ENCODE results near the gene CELF5. TPM values are rescaled to one million over a fixed set of nuclear protein-coding genes. Genes with fewer than 3 reads are reported as not detected.
A peak's percentile ranks its signal among the peaks of the same experiment; 100 is the strongest.

The CELF5 gene
- total RNA-seq, 4 donors from 2014 or later: not detected

DNA sequence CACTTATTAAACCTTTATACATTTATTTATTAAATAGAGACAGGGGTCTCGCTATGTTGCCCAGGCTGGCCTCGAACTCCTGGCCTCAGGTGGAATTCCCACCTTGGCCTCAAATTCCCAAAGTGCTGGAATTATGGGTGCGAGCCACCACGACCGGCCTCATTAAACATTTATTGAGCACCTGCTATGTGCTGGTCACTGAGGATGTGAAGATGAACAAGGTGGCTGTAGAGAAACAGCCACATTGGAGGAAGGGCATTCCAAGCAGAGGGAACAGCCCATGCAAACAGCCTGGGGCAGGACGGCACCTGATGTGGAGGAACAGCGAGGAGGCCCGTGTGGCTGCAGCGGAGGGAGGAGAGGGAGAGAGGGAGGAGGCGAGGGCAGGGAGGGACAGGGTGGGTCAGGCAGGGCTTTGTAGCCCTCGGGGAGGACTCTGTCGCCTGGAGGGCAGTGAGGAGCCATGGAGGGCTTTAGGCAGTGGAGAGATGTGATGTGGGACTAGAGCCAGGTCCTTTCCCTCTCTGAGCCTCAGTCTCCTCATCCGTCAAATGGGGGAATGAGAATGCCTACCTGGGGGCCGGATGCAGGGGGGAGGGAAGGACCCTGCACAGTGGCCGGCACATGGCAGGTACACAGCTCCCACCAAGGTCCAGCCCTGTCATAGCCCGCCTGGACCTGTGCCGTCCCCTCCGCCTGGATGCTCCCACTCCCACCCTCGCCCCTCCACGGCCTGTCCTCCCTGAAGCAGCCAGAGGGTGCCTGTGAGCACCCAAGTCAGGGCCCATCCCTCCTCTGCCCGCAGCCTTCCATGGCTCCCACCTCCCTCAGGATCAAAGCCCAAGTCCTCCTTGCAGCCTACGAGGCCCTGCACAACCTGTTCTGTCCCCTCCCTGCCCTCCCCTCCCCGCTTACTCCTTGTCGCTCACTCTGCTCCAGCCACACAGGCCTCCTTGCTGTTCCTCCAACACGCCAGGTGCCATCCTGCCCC lies 120.4 kb downstream of the CELF5 start:
- ATAC-seq (no peak), DNase-seq (no peak)
- Histone ChIP-seq H3K9me3 (no peaks in the 10 kb centered on the region), H3K27me3 (no peaks in the 10 kb centered on the region), H3K4me3 (no peak overlapping the region), H3K36me3 (no peaks in the 10 kb centered on the region), H3K27ac (peak overlapping the region; percentile 66 to 77 (median 72)), H3K4me1 (peaks cover 17 to 23% of the 10 kb centered on the region in 2 donors)
- intact Hi-C loops (cut with DNase I; ENCODE audit: low total_unique reads) (no loop called here), in situ Hi-C loops (cut with MboI; ENCODE audit: low sequenced_read_pairs in 4 of 4) (loop anchor here in 1 of 4 donors (5.0 kb wide), 1 partner anchor 87 kb away; no protein-coding TSS in a partner anchor)
- no peak for TF ChIP-seq POLR2A (IDR thresholded peaks at IDR 0.05)
- TF ChIP-seq, protein P1, sequence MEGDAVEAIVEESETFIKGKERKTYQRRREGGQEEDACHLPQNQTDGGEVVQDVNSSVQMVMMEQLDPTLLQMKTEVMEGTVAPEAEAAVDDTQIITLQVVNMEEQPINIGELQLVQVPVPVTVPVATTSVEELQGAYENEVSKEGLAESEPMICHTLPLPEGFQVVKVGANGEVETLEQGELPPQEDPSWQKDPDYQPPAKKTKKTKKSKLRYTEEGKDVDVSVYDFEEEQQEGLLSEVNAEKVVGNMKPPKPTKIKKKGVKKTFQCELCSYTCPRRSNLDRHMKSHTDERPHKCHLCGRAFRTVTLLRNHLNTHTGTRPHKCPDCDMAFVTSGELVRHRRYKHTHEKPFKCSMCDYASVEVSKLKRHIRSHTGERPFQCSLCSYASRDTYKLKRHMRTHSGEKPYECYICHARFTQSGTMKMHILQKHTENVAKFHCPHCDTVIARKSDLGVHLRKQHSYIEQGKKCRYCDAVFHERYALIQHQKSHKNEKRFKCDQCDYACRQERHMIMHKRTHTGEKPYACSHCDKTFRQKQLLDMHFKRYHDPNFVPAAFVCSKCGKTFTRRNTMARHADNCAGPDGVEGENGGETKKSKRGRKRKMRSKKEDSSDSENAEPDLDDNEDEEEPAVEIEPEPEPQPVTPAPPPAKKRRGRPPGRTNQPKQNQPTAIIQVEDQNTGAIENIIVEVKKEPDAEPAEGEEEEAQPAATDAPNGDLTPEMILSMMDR (IDR thresholded peaks at IDR 0.05 in 4 of 5, conservative IDR thresholded peaks at IDR 0.05 in 1 of 5): no peak

DNA sequence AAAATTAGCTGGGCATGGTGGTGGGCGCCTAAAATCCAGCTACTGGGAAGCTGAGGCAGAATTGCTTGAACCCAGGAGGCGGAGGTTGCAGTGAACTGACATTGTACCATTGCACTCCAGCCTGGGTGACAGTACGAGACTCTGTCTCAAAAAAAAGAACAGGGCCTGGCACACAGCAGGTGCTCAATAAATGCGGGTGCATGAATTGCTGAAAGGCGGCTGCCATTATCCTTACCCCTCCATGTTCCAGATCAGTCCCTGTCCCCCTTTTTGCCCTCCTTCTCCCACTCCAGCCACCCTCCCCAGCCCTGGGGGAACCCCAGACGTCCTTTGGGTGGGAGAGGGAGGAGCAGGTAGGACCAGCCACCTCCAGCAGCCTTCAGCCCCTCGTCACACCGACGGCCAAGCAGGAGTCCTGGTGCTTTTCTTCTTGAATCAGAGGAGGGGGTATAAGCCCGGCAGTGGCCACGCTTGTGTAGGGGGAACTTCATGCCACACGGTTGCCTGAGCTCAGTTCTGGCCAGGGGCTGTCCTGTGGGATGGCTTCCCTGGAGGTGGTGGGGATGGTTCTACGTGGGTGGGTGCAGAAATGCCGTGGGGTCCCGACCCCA lies 121.5 kb downstream of the CELF5 start:
- intact Hi-C loops (cut with DNase I; ENCODE audit: low total_unique reads): no loop called here
- no peak for ATAC-seq
- Histone ChIP-seq H3K4me3 (peak overlapping the region in 1 of 4 donors; percentile 19), H3K27me3 (no peaks in the 10 kb centered on the region), H3K36me3 (no peaks in the 10 kb centered on the region), H3K4me1 (peaks cover 22 to 23% of the 10 kb centered on the region in 2 donors), H3K9me3 (no peaks in the 10 kb centered on the region), H3K27ac (peak overlapping the region; percentile 64 to 78 (median 70))
- in situ Hi-C loops (cut with MboI; ENCODE audit: low sequenced_read_pairs in 4 of 4): no loop called here
- no peak for TF ChIP-seq POLR2A (IDR thresholded peaks at IDR 0.05)
- TF ChIP-seq, protein P1 (IDR thresholded peaks at IDR 0.05 in 4 of 5, conservative IDR thresholded peaks at IDR 0.05 in 1 of 5): no peak
- DNase-seq: no peak

Other genes starting within 250 kb of the CELF5 start
- gene TLE6, start 247.1 kb upstream of the CELF5 start, total RNA-seq: 1 to 10 TPM in 1 of 4 donors, under 1 TPM in 1, not detected in 2; 0.62 to 1.2 TPM
- 10 to 100 TPM; 26.1 to 48.5 (median 45.2) TPM for gene TLE2, start 195.4 kb upstream of the CELF5 start, total RNA-seq
- 100 to 1,000 TPM; 437 to 686 (median 474) TPM for gene TLE5, start 162.2 kb upstream of the CELF5 start, total RNA-seq
- 10 to 100 TPM; 38.3 to 72.5 (median 68.5) TPM for gene GNA11, start 130.3 kb upstream of the CELF5 start, total RNA-seq
- 1 to 10 TPM in 1 of 4 donors, under 1 TPM in 3; 0.51 to 1.2 (median 0.81) TPM for gene GNA15, start 88.6 kb upstream of the CELF5 start, total RNA-seq
- 1 to 10 TPM in 2 of 4 donors, under 1 TPM in 2; 0.87 to 3.4 (median 0.97) TPM for gene S1PR4, start 45.9 kb upstream of the CELF5 start, total RNA-seq
- gene NCLN, start 38.7 kb upstream of the CELF5 start, total RNA-seq: 10 to 100 TPM; 18.2 to 54.4 (median 43.1) TPM
- 100 to 1,000 TPM in 3 of 4 donors, 10 to 100 TPM in 1; 90.2 to 403 (median 348) TPM for gene NFIC, start 141.9 kb downstream of the CELF5 start, total RNA-seq

All from gastrocnemius medialis (tissue), 4 donors.